GM19023 (cell line): ENCODE data around the gene FOXL3.
"Not testable (repeated sequence)": the region's sequence is repeated elsewhere in the genome, so short reads cannot be mapped to it uniquely, and the experiment has no call there.

ENCODE experiments used
- ATAC-seq: cut with Tn5 transposase; IDR thresholded peaks from one replicate; pipeline ENCODE4 v1.9.1; 2021; ENCODE audit warnings: mild to moderate bottlenecking, moderate library complexity; ENCODE audit not compliant: unreplicated experiment

Gene FOXL3

GRCh38 chr7:289756-290553 is at the start of gene FOXL3:
Gene FOXL3, plus strand, starts transcription at chr7:290170. Its CDS starts 0 bp downstream, at chr7:290170.
- no peak for ATAC-seq

GRCh38 chr7:240887-241421 is 49.0 kb upstream of the FOXL3 start:
- no peak for ATAC-seq

- no peak for ATAC-seq
Measured at GRCh38 chr7:241513-241912, 48.5 kb upstream of the FOXL3 start.

- not testable (repeated sequence) for ATAC-seq
Measured at GRCh38 chr7:242826-243579, 47.0 kb upstream of the FOXL3 start.

GRCh38 chr7:243580-243978 is 46.4 kb upstream of the FOXL3 start:
- not testable (repeated sequence) for ATAC-seq

GRCh38 chr7:244974-245373 is 45.0 kb upstream of the FOXL3 start:
- no peak for ATAC-seq

GRCh38 chr7:245574-246295 is 44.2 kb upstream of the FOXL3 start:
- ATAC-seq: no peak

- no peak for ATAC-seq
Measured at GRCh38 chr7:246451-246850, 43.5 kb upstream of the FOXL3 start.

GRCh38 chr7:247181-247580 is 42.8 kb upstream of the FOXL3 start:
- ATAC-seq: no peak

GRCh38 chr7:247636-248035 is 42.3 kb upstream of the FOXL3 start:
- ATAC-seq: no peak

- ATAC-seq: no peak
Measured at GRCh38 chr7:248732-249435, 41.1 kb upstream of the FOXL3 start.

- ATAC-seq: no peak
Measured at GRCh38 chr7:249989-250388, 40.0 kb upstream of the FOXL3 start.

GRCh38 chr7:250523-250922 is 39.4 kb upstream of the FOXL3 start:
- no peak for ATAC-seq

- ATAC-seq: no peak
Measured at GRCh38 chr7:251005-251404, 39.0 kb upstream of the FOXL3 start.

- ATAC-seq: no peak
Measured at GRCh38 chr7:251446-252175, 38.4 kb upstream of the FOXL3 start.

- ATAC-seq: no peak
Measured at GRCh38 chr7:252216-252965, 37.6 kb upstream of the FOXL3 start.

GRCh38 chr7:252981-253380 is 37.0 kb upstream of the FOXL3 start:
- ATAC-seq: no peak

- no peak for ATAC-seq
Measured at GRCh38 chr7:253581-254336, 36.2 kb upstream of the FOXL3 start.
